NCI-H2227 (cell line): Measurements from ENCODE around the gene MTM1.

Experiments used
- DNase-seq: peaks from one replicate; lab custom pipeline; 2025; ENCODE audit not compliant: unreplicated experiment; lab: John Stamatoyannopoulos, UW

The MTM1 gene

DNA sequence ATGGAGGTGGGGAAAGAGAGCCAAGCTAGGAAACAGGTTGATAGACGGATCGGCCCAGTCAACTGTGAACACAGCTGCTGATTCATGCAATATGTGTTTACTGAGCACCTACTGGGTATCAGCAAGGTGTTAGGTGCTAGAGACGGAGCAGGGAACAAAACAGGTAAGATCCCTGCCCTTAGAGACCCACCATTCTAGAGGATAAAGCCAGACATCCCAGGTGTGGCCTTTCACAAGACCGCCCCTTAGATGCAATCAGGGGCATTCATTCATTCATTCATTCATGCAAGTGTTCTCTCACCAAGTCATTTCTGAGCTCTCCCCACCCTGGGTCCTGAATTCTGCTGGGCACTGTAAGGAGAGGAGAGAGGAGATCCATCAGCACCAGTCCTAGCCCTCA is 20.2 kb upstream of the MTM1 start:
- no peak for DNase-seq

DNA sequence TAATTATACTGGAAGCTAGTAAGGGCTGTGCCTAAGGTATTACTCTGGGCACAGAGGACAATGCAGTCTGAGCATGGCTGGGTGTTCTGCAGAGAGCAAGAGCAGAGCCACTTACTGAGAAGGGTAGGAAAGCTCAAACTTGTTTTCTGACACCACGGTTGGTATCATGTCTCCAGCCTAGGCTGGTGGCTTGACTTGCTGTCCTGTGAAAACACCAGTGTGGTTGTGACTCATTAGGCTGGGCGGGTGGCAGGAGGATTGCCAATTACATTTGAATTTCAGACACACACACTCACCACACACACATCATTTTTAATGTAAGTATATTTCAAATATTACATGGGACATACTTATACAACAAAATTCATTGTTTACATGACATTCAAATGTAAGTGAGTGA is 19.7 kb upstream of the MTM1 start:
- DNase-seq: no peak

DNA sequence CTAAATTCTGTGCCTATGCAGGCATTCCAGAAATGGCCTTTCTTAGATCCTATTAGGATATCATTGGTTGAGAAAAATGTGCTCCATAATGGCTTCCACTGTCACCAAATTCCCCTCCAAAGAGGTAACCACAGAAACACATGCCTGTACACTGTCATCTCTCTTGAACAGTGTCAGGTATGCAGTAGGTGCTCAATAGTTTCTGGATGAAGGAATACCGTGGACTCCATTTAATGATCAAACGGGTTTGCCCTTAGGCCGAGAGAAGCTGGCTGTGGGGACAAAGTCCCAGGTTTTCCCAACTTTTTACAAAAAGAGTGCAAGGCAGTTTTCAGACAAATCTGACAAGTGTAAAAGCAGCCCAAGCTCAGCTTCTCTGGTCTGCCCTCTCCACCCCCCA is 16.5 kb upstream of the MTM1 start:
- DNase-seq: no peak

DNA sequence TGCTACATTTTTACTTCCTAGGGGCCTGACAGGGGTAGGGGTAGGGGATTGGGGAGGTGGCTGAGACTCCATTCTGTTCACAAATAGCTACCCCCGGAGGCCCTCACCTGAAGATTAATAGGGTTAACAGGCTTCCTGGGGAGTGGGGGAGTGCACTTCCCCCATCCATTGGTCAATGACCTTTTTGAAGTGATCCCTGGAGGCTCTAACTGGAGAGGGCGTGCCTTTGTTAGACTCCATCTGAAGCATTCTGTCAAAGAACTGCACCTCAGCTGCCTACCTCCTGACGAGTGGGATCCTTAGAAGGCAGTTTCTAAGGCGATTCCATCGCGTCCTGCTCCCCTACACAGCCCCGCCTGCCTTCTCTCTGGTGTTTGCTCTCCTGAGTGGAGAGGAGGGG is 10.0 kb upstream of the MTM1 start:
- DNase-seq: no peak

DNA sequence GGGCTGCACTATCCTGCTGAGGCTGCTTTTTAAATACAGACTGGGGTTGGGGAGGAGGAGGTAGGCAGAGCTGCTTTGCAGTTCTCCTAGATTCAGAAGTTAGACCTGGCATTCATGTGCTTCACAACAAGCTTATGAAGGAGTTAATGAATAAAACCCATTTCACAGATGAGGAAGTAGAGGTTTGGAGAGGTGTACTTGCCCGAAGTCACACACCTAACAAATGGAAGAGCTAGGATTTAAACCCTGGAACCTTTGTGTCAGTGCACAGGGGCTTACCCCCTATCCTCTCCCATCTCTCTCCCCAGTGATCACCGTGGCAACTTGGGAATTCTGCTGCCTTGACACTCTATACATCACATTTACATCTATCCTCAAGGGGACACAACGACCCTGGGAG is 3.6 kb upstream of the MTM1 start:
- DNase-seq: no peak

DNA sequence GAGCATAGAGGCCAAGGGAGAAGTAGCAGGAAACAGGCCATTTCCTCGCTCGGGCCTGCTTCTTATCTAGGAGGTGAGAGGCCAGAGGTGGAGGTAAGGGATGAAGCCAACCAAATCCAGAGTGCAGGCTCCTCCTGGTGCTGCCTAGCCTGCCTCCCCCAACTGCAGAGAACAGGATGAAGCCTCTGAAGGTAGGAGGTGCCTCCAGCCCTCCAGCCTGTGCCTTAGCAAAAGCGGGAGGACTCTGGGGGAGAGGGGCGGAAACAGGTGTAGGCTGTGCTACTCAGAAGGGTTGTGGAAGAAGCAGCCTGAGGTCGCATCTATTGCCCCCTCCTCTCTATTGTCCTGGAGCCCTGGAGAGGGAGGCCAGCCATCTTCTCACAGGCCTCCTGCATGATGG is 2.9 kb upstream of the MTM1 start:
- DNase-seq: no peak

DNA sequence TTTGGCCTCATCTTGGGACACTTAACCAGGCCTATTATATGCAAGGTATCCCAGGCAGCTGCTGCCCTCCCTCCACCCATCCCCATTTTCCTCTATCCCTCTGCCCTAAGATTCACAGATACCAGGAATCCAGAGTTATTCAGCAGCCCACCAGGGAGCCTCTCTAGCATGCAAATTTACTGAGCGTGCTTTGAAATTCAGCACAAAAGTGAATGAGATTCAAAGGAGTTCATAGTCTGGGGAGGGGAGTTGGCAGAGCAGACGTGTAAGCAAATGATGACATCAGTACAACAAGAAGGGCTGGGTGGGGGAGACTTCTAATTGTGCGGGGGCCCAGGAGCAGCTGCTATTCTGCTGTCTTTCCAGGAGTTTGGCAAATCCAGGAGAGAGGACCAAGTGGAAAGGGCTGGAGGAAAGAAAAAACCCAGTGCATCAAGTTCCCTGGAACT is 1.7 kb upstream of the MTM1 start:
- DNase-seq: peak; percentile 76

DNA sequence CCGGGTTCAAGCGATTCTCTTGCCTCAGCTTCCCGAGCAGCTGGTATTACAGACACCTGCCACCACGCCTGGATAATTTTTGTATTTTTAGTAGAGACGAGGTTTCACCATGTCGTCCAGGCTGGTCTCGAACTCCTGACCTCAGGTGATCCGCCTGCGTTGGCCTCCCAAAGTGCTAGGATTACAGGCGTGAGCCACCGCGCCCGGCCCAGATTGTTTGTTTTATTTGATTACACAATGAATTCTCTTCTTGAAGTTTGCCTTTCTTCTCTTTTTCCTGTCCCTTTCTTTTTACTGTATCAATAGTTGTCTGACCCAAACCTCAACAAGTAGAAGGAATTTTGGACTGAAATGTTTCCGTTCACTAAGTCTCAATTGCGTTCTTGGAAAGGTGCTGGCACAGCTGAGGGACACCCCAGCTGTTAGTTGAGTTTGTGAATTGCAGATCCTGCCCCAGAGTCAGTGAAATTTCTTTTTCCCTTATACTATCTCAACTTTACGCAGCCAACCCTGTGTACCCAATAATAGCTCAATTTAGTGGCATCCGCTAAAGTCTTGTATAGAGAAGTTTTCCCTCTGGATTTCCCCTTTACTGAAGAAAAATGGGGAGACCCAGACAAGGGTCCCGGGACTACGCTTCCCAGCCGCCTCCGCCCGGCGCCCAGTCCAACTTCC is 639 bp upstream of the MTM1 start:
- no peak for DNase-seq

DNA sequence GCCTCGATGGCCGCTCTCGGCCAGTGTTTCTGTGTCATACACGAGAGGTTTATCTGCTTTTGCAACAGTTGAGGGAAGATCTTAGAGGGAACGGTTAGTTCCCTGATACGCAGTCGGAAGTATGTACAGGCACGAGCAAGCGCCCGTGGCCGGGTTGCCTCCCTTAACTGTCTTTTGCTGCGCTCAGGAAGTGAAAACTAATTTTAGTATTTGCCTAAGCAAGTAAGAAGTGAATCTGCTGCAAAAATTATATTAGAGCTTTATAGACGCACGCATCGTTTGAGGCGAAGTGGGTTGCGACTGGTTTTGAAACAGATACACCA is 695 bp downstream of the MTM1 start:
- no peak for DNase-seq

DNA sequence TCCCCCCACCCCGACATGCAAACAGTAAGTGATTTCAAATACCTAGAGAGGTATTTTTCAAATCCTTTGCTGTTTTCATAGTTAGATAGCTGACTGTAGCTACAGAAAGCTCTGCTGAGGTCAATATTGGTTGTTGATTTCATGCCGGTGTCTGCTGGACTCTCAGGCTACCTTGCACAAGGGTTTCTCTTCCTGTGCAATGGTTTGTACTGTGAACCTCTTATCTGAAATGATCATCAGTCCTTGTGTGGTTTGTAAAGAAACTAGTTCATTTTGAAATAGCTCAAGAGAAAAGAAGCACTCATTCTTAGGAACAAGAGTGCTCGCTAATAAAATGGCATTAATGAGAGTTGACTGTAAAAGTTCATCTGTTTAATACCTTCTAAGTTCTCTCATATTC is 2.1 kb downstream of the MTM1 start:
- no peak for DNase-seq

DNA sequence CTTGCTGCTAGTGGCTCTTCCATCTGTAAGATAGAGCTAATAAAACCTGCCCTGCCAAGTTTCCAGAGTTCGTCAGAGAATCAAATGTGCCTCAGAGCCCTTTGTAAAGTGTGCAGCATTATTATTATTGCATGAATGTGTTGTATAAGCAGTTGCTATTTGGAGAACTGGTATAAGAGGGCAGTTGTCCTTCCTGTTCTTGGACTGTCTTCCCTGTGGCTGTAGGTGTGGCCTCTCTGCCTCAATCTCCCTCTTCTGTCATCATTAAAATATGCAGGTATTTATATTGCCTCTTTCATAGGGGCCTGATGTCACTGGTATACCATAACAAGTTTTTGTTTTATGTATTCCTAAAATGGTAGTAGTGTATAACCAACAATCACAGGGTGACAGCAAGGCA is 3.8 kb downstream of the MTM1 start:
- DNase-seq: no peak

DNA sequence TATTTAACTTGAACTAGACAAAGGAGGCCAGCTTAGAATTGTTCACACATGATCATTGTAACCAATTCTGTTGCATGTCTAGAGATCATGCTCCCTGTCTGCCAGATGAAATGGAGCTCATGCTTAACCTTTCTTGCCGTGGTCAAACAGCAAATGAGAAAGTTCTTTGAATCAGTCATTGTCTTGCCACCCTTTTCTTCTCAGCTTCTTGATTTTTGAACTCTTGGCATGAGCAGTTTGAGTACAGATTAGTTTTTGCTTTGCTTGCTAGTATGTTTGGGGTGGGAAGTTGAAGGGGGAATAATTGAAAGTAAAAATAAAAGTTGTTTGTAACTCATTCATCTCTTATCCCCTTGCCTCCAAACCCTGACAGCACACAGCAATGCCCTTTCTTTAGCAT is 4.7 kb downstream of the MTM1 start:
- DNase-seq: no peak

DNA sequence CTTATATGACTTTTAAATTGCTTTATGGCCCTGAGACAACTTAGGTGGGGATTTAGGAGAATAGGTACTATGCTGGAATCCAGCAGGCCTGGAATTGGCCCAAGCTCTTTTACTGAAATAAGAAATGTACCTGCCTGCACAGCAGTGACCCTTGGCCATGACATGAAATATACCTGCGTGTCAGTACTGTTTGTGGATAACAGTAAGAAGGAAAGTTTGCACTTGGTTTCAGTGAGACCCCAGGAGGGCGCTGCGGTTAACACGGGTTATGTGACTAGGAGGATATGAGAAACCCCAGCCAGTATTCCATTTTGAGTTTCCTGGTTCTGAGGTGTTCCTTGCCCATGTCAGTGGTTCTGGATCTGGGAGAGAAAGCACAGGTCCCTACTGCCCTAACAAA is 5.3 kb downstream of the MTM1 start:
- DNase-seq: no peak

DNA sequence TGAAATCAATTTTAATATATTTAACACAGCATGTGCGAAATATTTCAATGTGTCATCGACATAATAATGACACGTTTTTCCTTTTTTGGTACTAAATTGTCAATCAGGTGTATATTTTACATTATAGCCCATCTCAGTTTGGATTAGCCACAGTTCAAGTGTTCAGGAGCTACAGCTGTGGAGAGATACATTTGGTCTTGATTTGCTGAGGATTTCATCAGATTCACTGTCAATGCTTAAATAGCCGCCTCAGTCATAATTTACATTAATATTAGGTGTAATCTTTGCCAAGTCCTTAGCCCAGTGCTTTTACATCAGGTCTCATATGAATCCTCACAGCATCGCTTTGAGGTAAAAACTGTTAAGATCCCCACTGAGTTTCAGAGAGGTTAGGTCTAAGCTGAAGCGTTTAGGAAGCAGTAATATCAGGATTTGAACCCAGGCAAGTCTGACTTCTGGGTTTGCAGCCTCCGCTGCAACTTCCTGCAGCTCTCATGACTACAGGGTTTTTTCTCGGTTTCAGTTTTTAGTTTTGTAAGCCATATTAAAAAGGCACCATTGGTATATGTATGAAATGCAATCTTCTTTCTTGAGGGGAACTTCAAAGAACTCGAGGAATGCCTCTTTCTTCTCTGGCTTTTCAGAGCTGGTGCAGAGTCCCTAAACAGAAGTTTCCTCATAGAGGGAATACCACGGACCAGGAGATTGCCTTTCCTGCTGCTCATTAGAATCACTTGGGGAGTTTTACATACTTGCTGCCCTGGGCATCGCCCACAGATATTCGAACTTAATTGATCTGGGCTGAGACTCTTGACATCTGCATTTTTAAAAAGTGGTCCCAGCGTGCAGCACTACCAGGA is 6.4 kb downstream of the MTM1 start:
- DNase-seq: no peak

DNA sequence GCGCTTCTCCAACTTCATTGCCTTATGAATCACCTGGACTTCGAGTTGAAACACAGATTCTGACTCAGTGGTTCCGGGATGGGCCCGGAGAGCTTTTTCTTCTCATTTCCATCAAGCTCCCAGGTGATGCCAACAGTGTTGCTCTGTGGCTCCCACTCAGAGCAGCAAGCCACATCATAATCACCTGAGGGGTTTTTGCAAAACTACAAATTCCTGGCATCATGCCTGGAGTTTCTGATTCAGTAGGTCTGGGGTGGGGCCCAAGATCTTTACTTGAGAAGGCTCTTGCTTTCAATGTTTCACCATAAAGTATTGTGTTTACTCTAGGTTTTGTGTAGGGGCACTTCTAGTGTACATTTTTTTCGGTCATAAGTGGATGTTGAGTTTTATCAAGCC is 7.0 kb downstream of the MTM1 start:
- no peak for DNase-seq

DNA sequence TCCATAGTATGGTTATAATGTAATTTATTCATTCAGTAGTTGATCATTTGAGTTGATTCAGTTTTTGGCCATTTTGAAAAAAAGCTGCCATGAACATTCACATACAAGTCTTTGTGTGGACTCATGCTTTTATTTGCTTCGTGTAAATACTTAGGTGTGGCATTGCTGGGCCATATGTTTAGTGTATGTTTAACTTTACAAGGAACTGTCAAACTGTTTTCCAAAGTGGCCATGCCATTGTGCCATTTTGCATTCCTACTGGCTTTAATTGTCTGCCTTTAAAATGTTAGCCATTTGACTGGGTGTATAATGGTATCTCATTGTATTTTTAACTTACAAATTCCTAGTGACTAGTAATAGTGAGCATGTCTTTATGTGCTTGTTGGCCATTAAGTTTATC is 8.8 kb downstream of the MTM1 start:
- DNase-seq: no peak

DNA sequence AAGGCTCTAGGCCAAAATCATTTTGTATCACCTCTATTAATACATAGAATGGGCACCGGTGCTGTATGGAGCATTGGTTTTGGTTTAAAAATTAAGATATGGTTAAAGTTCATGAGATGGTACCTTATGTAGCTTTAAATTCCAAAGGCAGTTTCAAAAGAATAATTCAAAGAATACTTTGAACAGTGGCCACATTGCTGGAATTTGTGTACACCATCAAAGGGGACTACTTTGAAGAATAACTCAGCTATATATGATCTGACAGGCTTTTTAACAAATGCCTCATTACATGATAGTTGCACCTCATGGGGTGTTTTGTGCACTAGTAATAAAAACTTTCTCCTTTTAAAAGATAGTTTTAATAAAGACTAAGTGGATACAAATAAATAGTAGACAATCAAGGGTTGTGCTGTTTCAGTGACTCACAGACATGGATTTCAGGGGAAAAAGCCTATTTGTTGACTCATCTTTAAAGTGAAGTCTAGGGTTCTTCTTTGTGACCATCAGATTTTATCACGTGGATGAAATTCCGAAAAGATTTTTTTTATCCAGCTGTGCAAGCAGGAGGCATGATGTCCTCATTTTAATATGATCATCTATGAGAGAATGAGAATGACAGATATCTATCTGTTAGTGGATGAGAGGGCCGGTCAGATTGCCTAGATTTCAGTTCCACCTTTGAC is 12.8 kb downstream of the MTM1 start:
- no peak for DNase-seq

DNA sequence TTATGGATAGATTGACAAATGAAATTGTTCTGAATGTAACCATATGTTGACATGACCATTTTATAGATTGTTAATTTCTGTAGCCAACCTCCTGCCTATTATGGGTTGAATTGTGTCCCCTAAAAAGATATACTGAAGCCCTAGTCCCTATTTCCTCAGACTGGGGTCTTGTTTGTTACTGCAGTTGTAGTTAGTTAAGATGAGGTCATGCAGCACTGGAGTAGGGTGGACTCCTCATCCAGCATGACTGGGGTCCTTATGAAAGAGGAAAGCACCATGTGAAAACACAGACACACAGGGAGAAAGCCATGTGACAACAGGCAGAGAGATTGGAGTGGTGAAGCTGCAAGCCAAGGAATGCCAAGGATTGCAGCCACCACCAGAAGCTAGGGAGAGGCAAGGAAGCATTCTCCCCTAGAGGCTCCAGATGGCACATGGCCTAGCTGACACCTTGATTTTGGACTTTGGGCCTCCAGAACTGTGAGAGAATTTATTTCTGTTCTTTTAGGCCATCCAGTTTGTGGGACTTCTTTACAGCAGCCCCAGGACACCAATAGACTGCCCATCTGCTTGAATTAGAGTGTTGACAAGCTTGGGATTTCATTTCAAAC is 14.0 kb downstream of the MTM1 start:
- DNase-seq: no peak

DNA sequence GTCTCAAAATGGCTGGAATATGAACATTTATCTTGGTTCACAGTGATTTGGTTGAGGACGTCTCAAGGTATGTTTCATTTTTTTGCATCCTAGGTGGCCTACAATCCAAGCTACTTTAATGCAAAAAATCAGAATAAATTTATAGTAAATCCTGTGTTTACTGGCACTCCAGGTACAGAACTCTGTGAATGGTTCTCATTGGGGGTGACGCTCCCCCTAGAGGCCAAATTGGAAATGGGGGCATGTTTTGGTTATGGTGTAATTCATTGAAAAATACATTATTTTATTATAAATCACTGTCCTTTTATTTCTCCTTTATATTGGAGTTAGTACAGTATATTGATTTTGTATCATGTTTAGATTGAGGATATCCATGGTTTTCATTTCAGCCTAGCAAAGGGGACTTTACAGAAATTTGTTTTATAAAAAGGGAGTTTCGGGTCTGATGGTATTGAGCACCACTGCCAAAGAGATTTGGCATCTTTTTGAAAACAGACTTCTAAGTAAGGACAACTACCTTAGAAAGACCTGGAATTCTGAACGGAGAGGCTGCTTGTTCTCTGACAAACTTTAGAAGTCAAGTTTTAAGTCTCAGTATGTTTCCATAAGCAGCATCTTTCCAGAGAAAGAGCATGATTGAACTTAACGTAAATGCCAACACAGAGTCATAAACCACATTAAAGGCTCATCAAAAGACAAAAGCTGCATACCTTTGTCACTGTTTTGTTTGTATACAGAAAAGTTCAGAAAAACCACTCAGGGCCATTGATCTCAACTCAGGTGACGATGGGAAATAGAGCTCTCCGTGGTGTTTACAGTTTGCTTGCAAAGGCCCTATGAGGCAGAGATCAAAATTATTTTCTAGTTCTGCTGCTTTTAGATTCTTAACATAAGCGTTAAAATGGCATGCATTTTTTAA is 19.4 kb downstream of the MTM1 start:
- peak; percentile 27 for DNase-seq

DNA sequence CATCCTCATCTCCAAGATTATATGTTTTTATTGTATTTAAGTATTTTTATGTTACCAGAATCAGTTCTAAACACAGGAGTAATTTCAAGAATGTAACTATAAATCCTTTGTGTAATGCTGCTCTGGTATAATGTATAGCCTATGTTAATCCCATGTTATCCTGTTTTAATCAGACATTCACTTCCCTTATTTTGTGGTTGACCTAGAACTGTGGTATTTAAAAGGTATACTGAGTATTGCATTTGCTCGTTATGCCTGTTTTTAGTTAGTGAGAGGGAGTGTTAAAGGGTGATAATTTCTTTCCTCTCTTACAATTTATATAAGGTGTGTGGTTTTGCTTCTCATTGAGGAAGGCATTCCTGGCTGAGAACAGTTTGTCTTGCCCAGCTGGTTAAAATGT is 26.2 kb downstream of the MTM1 start:
- no peak for DNase-seq

DNA sequence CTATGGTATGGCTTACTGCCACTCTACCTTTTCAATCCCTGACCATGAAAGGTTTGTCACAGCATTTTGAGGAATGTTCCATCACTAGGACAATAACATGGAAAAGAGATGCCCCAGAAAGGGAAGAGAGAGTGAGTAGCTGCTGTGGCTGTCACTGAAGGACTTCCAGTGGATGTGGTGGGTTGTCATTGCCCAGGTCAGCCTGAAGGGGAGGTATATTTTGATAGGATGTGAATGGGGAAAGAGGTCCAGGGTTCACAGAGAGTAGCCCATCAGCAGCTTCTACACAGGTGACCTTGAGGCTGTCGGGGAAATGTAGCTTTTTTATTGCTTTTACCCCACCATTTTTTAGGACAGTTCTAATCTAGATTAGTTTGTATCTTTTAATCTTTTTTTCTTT is 30.8 kb downstream of the MTM1 start:
- no peak for DNase-seq
